DMS79 treated with DMSO at 0.1 percent for 48 hours (cell line): Measurements from ENCODE around the gene MRPL34.

ENCODE experiments used
- DNase-seq: peaks from one replicate; lab custom pipeline; 2025; lab: John Stamatoyannopoulos, UW

The MRPL34 gene

DNA sequence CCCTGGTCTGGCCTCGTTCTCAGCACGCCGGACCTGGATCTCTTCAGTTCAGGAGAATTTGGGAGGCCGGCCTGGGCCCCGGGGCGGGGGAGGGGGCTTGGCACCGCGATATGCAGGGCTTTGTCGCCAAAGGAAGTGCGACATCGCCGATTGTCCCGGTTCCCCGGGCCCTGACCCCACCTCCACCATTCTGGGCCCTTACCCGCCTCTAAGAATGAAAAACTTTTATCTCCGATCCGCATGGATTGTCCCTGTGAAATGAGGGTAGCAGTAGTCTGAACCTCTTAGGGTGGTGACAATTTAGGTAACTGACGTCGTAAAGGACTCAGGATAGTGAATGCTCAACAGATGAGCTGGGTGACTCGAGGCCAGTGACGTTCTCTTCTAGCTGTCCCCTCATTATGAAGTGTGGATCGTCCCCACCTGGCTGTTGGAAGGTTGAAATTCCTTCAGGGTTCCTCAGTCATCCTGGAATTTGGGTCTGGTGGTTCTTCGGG lies 4.3 kb downstream of the MRPL34 start:
- peak; percentile 16 for DNase-seq

DNA sequence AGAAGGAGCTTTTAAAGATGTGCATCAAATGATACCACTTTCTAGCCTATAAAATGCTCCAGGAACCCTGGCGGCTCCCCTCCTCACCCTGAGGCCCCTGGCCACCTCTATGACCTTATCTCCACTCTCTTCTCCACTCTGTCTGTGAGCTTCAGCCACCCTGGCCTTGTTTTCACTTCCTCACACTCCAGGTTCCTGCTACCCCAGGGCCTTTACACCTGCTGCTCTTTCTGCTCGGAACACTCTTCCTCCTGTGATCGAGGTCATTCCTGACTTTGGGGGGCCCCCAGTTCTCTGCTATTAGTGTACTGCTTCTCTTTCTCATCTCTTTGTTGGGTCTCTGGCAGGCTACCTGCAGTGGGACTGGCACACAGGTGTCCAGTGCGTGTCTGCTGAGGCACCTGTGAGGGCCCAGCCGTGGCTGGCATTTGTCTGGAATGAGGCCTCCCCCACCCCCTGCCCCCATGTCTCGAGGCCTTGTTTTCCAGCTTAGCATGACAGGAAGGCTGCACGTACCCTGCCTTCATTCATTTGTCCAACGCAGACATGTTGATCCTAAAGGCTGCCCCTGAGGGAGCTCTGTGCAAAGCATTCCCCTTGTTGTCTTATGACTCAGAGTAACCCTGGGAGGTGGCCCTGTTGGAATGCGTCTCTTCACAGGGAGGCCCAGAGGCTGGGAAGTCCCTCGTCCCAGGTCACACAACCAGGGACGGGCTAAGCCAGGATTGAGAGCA lies 6.0 kb downstream of the MRPL34 start:
- DNase-seq = no peak

DNA sequence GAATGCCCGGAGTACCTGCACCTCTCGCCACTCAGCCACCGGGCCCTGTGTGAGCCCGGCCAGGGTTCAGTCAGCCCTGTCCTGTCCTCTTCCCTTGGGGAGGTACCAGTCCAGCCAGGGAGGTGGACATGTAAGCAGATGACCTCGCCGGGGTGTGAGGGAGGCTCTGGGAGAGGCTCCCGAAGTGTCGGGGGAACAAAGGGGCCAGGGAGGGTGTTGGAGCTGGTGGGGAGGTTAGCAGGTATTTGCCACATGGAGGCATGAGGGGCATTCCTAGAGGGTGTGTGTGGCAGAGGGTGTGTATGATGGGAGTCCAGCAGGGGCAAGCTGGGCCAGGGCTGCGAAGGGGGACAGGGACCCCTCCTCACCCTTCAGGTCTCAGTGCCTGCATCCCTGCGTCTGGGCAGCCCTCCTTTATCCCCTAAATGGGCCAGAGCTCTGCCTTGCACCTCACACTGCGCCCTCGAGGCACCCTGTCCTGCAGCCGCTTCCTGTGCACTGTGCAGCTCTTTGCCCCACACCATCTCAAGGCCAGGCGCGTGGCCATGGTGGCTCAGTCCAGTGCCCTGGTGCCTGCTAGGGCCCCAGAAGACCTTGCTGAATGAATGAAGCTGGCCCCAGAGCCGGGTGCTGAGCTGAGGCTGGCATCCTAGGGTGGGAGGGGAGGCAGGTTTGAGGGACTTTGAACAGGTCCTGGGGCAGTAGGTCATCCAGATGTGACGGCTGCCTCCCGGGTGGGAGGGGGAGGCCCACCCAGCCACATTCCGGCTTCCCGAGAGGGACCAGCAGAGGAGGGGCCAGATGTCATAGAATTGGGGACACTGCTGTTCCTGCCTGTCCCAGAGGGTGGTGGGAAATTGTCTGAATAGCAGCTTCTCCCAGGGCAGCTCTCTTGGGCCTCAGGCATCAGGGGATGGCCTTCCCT lies 6.8 kb downstream of the MRPL34 start:
- no peak for DNase-seq

DNA sequence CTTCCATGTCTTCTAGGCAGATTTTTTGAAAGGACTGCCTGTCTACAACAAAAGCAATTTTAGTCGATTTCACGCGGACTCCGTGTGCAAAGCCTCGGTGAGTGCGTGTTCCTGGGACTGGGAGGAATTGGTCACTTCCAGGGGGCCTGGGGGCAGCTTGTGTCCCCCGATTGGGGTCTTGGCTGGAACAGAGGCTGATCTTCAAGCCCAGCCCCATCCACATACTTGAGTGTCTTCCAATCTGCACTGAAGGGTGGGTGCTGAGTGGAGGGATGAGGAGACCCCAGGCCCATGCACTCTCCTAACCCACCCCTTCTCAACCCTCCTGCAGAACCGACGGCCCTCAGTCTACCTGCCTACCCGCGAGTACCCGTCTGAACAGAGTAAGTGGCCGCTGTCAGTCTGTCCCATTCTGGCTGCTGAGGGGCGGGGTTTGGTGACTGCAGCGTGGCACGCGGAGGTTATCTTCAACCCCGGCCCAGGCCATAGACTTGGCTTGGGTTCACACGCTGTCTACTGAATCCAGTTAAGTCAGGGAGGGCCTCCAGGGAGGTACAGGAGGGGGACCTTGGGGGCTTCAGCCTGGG lies 8.4 kb downstream of the MRPL34 start:
- no peak for DNase-seq

DNA sequence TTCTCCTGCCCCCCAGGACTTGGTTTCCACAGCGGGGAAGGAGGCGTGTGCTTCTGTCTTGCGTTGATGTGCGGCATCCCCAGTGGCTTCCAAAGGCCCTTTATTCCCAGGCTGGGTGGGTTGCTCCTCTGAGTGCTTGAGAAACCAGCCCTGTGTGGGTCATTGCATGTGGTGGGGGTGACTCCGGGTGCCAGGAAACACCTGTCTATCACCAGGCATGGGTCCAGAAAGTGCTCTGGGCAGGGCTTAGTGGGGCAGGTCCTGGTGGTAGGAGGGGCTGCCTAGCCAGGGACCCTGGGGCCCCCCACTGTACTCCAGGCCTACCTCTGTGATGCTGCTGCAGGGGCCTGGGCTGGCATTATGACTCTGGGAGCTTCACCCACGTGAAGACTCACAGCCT lies 13.3 kb downstream of the MRPL34 start:
- DNase-seq = no peak

DNA sequence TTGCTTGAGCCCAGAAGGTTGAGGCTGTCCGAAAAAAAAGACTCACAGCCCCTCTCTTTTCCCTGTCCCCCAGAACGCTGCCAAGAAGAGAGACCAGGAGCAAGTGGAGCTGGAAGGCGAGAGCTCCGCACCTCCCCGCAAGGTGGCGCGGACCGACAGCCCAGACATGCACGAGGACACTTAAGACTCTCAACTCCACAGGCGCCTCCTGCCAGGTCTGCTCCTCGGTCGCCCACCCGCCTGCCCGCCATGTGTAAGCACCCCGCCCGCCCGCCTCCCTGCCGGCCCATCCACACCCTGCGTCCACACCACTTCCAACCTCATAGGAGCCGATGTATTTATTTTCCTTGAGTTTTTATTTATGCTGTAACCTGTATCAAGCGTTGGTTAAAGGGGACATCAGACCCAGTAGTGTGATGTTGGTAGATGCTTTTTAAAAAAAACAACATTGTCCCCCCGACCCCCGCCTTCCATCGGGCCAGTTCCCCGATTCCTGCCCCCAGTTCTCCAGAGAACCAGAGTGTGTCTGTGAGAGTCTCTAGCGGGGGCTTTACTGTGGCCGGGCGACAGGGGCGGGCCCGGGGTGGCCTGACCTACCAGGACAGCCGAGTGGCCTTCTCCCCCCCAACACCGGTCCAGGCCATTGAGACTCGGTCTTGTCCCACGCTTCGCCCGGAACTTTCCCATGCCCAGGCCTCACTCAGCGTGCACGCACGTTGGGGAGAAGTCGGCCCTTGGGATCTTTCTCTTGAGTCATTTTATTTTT lies 14.0 kb downstream of the MRPL34 start:
- DNase-seq = no peak

DNA sequence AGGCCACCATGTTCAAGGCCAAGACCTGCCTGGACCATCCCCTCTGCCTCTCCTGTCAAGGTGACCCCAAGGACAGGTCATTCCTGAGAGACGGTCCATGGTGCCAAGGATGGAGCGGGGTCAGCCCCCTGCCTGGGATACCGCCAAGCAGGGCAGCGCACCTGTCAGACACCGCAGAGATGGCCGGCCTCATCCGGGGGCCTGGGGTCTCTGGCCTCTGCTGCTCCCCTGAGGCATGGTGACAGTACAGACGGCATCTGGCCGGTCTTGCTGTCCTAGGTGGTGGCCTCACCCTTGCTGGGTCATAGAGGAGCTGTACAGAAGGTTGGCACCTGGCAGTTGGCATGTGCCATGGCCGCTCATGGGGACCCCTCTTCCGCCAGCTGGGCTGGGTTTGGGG lies 14.8 kb downstream of the MRPL34 start:
- no peak for DNase-seq

DNA sequence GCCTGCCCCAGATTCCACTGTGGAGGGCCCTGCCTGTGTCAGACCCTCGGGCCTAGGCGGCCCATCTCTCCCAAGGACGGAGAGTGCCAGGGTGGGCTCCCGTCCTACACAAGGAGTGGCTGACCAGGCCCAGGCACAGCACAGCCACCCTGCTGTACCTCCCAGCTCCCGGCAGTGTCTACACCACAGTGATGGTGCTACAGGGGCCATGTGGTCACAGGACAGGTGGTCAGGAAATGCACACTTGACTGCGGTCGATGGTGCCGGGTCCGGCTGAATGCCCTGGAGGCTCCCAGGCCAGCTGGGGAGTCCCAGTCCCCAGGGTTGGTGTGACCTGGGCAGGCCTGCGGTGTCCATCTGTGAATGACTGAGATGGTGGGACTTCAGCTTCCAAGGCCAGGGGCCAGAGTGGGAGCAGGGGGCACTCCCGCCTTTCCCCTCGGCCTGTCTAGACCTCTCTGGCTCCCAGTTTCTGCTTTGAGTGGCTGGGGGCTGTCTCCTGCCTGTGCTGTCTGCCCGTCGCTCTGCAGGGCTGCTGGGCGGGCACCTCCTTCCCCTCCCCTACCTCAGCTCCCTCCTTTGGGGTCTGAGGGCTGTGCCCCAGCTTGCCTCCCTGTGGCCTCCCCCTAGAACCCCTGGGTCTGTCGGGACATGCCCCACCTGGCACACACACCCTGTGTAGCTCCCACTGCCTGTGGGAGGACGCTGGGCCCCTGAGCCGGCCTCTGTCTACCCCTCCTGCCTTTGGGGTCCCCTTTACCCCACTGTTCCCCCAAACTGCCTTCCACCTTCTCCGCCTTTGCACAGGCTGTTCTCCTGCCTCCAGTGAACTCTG lies 16.2 kb downstream of the MRPL34 start:
- DNase-seq = no peak

DNA sequence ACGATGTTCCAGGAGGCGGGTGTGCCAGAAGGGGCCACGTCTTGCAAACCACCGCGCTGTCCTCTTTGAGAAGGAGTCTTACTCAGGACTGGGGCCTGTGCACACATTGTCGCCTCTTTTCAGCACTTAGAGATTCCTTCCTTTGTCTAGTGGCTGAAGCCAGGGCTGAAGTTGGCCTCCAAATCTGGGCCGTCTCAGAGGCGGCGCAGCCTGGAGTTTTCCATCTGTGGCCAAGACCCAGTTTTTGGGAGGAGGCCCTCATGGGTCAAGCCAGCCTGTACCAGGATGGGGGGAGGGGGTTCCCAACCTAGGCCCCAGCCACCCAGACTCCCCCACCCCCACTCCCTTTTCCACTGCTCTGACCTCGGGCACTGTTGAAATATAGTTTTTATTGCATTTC lies 17.2 kb downstream of the MRPL34 start:
- DNase-seq = no peak

DNA sequence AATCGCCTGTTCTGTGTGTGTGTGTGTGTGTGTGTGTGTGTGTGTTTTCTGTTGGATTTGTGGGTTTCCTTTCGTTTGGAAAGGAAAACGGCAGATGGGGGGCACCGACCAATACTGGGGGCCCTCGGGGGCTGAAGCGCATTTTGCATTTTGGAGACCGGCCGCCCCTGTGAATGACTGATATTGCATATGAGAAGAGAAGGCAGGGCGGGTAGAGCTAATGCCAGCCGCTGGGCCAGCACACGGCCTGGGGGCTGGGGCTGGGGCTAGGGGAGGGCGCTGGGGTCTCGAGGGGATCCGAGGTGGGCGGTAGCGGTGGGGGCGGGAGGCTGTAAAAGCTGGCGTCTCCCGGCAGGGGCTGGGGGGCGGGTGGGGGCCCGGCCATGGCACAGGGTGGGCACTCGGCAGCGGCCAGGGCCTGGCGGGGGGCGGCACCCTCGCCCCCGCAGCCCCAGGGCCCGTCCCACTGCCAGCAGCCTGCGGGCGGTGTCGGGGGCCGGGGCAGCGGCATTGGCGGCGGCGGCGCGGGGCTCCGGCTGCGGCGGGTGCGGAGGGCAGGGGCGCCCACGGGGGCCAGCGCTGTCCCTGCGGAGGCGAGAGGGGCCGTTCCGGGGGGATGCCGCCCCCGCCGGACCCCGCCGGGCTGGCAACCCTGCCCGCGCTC lies 17.8 kb downstream of the MRPL34 start:
- DNase-seq = no peak

DNA sequence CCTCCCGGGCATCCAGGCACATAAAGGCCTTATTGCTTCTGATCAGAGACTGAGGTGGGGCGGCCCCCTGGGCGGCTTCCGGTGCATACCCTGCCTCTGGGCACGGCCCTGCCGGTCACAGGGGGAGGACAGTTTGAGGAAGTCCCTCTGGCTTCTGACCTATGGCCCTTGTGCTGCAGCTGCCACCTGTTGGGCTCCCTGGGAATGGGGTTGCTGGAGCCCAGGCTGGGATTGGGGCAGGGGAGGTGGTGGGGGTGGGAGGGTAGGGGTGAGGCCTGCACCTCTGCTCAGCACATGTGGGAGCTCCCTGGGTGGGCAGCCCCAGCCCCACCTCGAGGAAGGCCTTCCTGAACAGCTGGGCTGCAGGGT lies 18.3 kb downstream of the MRPL34 start:
- no peak for DNase-seq

DNA sequence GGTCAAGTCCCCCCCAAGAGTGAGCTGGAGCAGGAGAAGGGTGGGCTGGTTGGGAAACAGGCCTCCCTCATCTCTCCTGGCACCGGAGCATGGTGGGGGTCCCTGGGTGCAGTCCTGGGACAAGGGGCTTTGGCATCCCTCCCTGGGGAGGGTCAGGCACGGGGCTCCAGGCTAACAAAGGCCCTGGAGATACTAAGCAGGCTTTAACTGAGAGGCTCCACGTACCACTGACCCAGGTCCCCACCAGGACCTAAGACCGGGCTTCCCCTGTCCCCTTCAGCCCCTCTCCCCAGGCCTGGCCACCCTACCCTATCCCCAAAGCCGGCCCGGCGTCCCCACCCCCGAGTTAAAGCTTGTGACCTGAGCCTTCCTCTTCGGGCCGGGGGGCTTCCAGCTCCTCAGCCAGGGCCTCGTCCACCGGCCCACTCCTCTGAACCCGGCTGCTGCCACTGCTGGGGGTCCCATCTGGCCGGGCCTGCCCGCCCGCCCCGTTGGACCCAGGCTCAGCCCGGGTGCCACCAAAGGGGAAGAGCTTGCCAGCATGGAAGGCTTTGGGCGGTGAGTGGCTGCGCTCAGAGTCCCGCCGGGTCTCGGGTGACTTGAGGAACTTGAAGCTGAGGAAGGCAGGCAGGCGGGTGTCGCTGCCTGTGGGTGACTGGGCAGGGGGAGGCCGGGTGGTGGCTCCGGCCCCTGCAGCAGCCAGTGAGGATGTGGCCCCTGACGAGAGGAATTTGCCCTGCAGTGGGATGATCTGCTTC lies 18.9 kb downstream of the MRPL34 start:
- no peak for DNase-seq

DNA sequence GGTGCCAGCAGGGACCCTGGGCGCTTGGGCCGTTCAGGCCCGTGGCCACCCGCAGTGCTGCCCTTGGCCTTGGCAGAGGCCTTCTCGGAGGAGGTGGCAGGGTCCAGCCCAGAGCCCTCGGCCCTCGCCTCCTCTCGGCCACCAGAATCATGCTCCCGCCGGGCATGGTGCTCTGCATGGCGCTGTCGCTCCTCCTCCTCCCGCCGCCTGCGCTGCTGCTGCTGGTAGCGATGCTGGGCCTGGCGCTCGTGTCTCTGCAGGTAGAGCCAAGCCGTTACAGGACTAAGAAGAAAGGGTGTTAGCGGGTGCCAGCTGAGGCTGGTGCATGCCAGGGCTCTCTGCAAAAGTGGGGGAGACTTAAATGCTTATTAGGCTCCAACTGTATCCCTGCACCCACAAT lies 19.5 kb downstream of the MRPL34 start:
- DNase-seq = no peak

DNA sequence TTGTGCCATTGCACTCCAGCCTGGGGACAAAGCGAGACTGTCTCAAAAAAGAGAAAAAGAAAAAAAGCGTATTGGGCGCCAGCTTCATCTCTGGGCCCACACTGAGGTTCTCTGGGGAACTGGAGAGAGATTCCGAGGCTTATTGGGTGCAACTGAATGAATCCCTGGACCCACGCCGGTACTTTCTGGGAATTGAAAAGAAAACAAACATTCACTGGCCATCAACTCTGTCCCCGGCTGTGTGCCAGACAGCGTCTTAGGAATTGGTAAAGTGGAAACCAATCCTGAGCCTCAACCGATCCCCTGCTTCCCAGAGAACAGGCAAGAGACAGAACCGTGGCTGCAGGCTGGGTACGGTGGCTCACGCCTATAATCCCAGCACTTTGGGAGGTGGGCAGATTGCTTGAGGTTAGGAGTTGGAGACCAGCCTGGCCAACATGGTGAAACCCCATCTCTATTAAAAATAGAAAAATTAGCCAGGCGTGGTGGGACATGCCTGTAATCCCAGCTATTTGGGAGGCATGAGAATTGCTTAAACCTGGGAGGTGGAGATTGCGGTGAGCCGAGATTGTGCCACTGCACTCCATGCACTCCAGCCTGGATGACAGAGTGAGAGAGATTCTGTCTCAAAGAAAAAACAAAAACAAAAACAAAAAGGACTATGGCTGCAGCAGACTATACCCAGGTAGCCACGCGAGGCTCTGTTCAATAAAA lies 20.4 kb downstream of the MRPL34 start:
- DNase-seq = no peak

DNA sequence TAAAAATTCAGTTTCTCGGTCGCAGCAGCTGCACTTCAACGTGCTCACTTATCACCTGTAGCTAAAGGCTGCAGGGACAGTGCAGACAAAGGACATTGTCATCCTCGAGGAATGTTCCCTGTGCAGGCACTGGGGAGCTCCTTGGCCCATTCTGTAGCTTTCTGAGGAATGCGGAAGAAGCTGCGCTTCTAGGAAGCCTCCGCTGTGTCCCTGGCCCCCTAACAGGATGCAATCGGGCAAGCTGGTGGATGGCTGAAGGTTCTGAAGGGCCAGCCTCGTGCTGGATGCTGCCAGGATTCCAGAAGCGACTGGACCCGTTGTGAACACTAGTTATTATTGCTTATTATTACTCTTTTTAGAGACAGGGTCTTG lies 20.9 kb downstream of the MRPL34 start:
- no peak for DNase-seq

DNA sequence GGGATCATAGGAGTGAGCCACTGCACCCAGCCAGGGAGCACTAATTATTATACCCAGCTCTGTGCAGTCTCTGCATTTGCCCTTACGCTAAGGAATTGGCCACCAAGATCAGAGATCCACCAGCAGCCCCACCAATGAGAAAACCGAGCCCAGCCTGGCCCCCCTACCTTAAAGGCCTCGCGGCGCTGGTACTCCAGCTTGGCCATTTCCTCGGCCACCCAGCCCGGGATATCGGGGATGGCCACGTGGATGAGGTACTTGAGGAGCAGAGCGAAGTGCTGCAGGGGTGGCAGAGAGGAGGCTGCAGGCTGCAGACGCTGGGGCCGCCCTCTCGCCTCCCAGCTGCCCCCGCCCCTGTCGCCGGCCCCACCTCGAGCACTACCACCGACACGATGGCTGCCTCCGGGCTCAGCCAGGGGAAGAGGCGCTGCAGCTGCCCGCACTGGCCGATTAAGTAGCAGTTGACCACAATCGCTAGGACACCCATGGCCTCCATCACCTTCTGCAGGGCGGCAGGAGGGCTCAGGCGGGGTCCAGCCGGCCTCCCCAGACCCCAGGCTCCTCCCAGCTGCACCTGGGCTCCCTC lies 21.5 kb downstream of the MRPL34 start:
- DNase-seq = no peak

DNA sequence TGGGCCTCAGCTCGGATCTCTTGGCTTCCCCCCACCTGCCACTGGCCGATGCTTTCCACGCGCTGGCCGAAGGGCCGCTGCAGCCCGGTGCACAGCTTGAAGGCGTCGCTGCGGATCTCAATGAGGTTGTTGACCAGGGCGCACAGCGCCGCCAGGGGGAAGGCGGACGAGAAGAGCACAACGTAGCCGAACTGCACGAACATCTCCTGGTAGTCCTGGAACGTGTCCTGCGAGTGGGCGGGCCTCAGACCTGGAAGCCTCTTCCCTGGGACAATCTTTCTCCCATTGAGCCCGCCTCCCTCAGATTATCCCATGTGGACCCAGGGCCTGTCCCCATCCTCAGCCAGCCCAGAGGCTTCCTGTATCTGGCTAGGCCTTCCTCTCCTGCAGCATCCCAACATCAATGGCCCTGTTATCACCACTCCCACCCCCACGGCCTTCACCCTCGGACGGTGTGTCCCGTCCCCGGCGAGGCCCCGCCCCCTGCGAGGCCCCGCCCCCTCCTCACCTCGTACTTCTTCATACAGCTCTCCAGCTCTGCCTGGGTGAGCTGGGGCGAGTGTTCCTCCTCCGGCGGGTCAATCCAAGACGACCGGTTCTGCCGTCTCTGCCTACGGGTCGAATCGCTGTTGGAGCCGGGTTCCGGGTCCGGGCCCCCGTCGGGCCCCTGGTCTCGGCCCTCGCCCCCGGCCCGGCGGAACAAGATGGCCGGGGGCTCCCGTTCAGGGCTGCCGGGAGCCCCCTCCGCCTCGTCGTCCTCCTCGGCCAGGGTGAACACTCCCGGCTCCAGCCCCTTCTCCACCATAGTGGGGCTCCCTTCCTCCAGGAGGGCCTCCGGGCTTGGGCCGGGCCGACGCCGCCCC lies 22.2 kb downstream of the MRPL34 start:
- no peak for DNase-seq
